Activated CD8-positive, alpha-beta T cell treated with anti-CD3 and anti-CD28 coated beads for 36 hours (primary cell): ENCODE results near the gene RABGAP1L. TPM values are rescaled to one million over a fixed set of nuclear protein-coding genes. Genes with fewer than 3 reads are reported as not detected.
"Not testable (repeated sequence)": the region's sequence is repeated elsewhere in the genome, so short reads cannot be mapped to it uniquely, and the experiment has no call there.

Source experiments
- ATAC-seq: fragments of 200-7000 bp; cut with Tn5 transposase; one replicate; pipeline ENCODE4 v1.10.0; 2021; ENCODE audit warnings: mild to moderate bottlenecking, moderate library complexity
- CTCF ChIA-PET: fragments of 350-600 bp; sonication (Branson Sonifier 250); formaldehyde crosslinking; loops from one replicate; lab custom pipeline; 2021; ENCODE audit warnings: antibody characterized with exemption; lab: Charles Lee
- POLR2A ChIA-PET: fragments of 350-600 bp; sonication (Branson Sonifier 250); formaldehyde crosslinking; loops from one replicate; lab custom pipeline; 2021; ENCODE audit warnings: antibody characterized with exemption; lab: Charles Lee
- DNase-seq: peaks from one replicate; pipeline ENCODE4 v3.0.0-alpha.2; 2020
- H3K27ac Mint-ChIP-seq: one replicate; pipeline ENCODE4 v1.8.0; 2021; ENCODE audit warnings: mild to moderate bottlenecking, mixed read lengths
- H3K27me3 Mint-ChIP-seq: one replicate; pipeline ENCODE4 v1.8.0; 2021; ENCODE audit warnings: mixed read lengths
- H3K36me3 Mint-ChIP-seq: one replicate; pipeline ENCODE4 v1.8.0; 2021; ENCODE audit warnings: low read depth, mixed read lengths
- H3K4me1 Mint-ChIP-seq: one replicate; pipeline ENCODE4 v1.8.0; 2021; ENCODE audit warnings: low read depth, mixed read lengths
- H3K4me3 Mint-ChIP-seq: one replicate; pipeline ENCODE4 v1.8.0; 2021; ENCODE audit warnings: mild to moderate bottlenecking, moderate library complexity, mixed read lengths
- H3K9me3 Mint-ChIP-seq: one replicate; pipeline ENCODE4 v1.8.0; 2021; ENCODE audit warnings: mixed read lengths
- CTCF ChIP-seq: fragments of 200-600 bp; IDR thresholded peaks from one replicate; pipeline ENCODE4 v1.8.0; 2022; ENCODE audit warnings: antibody characterized with exemption, mild to moderate bottlenecking
- intact Hi-C: fragments of 100-400 bp; cut with micrococcal nuclease; formaldehyde crosslinking; loops from one replicate; pipeline ENCODE4 v1.10.0; 2022
- total RNA-seq, 2 experiments: library from RNA; stranded (reverse); gene quantifications; one replicate each; pipeline ENCODE4 v1.2.3, GENCODE V29; 2021

Gene RABGAP1L
- total RNA-seq, 2 experiments from 2014 or later: 26.9 to 29.4 TPM

- Mint-ChIP-seq H3K36me3 (no peaks in the 10 kb centered on the region), H3K9me3 (no peaks in the 10 kb centered on the region), H3K27me3 (no peaks in the 10 kb centered on the region), H3K4me3 (no peak overlapping the region), H3K27ac (no peak overlapping the region), H3K4me1 (no peaks in the 10 kb centered on the region)
- no peak for TF ChIP-seq CTCF
- intact Hi-C loops: no loop called here
- ATAC-seq: no peak
- DNase-seq: no peak
- ChIA-PET CTCF (no interaction called here), POLR2A (no interaction called here)
Observed at GRCh38 chr1:174692313-174692712, 533.0 kb downstream of the RABGAP1L start.

GRCh38 chr1:174693085-174693484, 533.8 kb downstream of the RABGAP1L start:
- H3K27me3 Mint-ChIP-seq: no peaks in the 10 kb centered on the region
- intact Hi-C loops: no loop called here
- ChIA-PET POLR2A (no interaction called here), CTCF (no interaction called here)
- ATAC-seq: no peak
- H3K4me1 Mint-ChIP-seq: no peaks in the 10 kb centered on the region
- no peak overlapping the region for H3K4me3 Mint-ChIP-seq
- H3K36me3 Mint-ChIP-seq: no peaks in the 10 kb centered on the region
- no peak for DNase-seq
- no peaks in the 10 kb centered on the region for H3K9me3 Mint-ChIP-seq
- no peak overlapping the region for H3K27ac Mint-ChIP-seq
- TF ChIP-seq CTCF: no peak

- intact Hi-C loops, POLR2A ChIA-PET, H3K4me3 Mint-ChIP-seq, CTCF ChIA-PET, H3K27me3 Mint-ChIP-seq, H3K4me1 Mint-ChIP-seq, H3K9me3 Mint-ChIP-seq, H3K27ac Mint-ChIP-seq, ATAC-seq, H3K36me3 Mint-ChIP-seq, DNase-seq: not testable (repeated sequence)
Observed at GRCh38 chr1:174693539-174693938, 534.2 kb downstream of the RABGAP1L start.

- no peaks in the 10 kb centered on the region for H3K9me3 Mint-ChIP-seq
- DNase-seq (no peak), ATAC-seq (no peak)
- intact Hi-C loops: no loop called here
- no peak for TF ChIP-seq CTCF
- no peaks in the 10 kb centered on the region for H3K27me3 Mint-ChIP-seq
- ChIA-PET POLR2A (no interaction called here), CTCF (no interaction called here)
- H3K36me3 Mint-ChIP-seq: peaks cover 4% of the 10 kb centered on the region
- H3K4me3 Mint-ChIP-seq: no peak overlapping the region
- no peaks in the 10 kb centered on the region for H3K4me1 Mint-ChIP-seq
- H3K27ac Mint-ChIP-seq: no peak overlapping the region
Observed at GRCh38 chr1:174696026-174696821, 536.9 kb downstream of the RABGAP1L start.

GRCh38 chr1:174700314-174700713, 541.0 kb downstream of the RABGAP1L start:
- TF ChIP-seq CTCF: no peak
- Mint-ChIP-seq H3K4me1 (no peaks in the 10 kb centered on the region), H3K27ac (no peak overlapping the region), H3K36me3 (peaks cover 4% of the 10 kb centered on the region), H3K27me3 (no peaks in the 10 kb centered on the region), H3K4me3 (no peak overlapping the region), H3K9me3 (no peaks in the 10 kb centered on the region)
- intact Hi-C loops: no loop called here
- ATAC-seq (no peak), DNase-seq (no peak)
- ChIA-PET POLR2A (no interaction called here), CTCF (no interaction called here)
